DOHH2 (cell line): ENCODE results near the gene ABTB1.

Experiments used
- CTCF ChIP-seq: fragments of 200-600 bp; sonication (generic); IDR thresholded peaks from one replicate; pipeline ENCODE4 v1.5.1; 2014; ENCODE audit warnings: antibody characterized with exemption, mild to moderate bottlenecking, low read depth, low read length; ENCODE audit not compliant: poor library complexity, severe bottlenecking
- EZH2phosphoT487 ChIP-seq: fragments of 200-600 bp; sonication (generic); IDR thresholded peaks from 2 replicates; pipeline ENCODE4 v1.6.1; 2017; ENCODE audit warnings: borderline replicate concordance, mild to moderate bottlenecking, antibody characterized with exemption, low read length, moderate library complexity, mixed read lengths

GRCh38 chr3:127690106-127690505 is 17.4 kb downstream of the ABTB1 start:
- TF ChIP-seq CTCF (no peak), EZH2phosphoT487 (no peak)
